Renal cortex interstitium (tissue), 15 donors: ENCODE results near the gene EI24. TPM values are rescaled to one million over a fixed set of nuclear protein-coding genes. Genes with fewer than 3 reads are reported as not detected.
"Not testable (repeated sequence)": the region's sequence is repeated elsewhere in the genome, so short reads cannot be mapped to it uniquely, and the experiment has no call there.

Experiments
- DNase-seq, 11 donors: peaks; one replicate each; pipeline ENCODE4 v3.0.0-alpha.2; 2013; ENCODE audit warnings: low read depth in 9 of 11, low spot score in 4 of 11; ENCODE audit errors: extremely low read depth in 1 of 11
- long read RNA-seq, 16 experiments: transcript quantifications; one replicate each; lab custom pipeline, GENCODE V29; 2026
- polyA plus RNA-seq, 3 donors: library from polyadenylated mRNA; unstranded; fragments of 120-200 nt; gene quantifications; one replicate each; pipeline ENCODE4 v1.2.1, GENCODE V29; 2013; ENCODE audit not compliant: insufficient read length in 3 of 3

Gene EI24
- polyA plus RNA-seq, result 100 to 1,000 TPM; 117 to 120 (median 120) TPM
- long read RNA-seq, donor 1, transcript EI24-201 (11 exons, 2,455 nt), result major isoform, 15 of 16 reads
- long read RNA-seq, donor 1, partial matches to known transcripts, result 0 of 16 reads
- long read RNA-seq, donor 1, other reads (novel, unspliced or antisense), result 0 of 16 reads
- long read RNA-seq, donor 2, transcript EI24-201 (11 exons, 2,455 nt), result major isoform, 13 of 43 reads
- long read RNA-seq, donor 2, partial matches to known transcripts, result 30 of 43 reads
- long read RNA-seq, donor 2, other reads (novel, unspliced or antisense), result 0 of 43 reads
- long read RNA-seq, donor 3, transcript EI24-201 (11 exons, 2,455 nt), result major isoform, 43 of 72 reads
- long read RNA-seq, donor 3, partial matches to known transcripts, result 29 of 72 reads
- long read RNA-seq, donor 3, other reads (novel, unspliced or antisense), result 0 of 72 reads
- long read RNA-seq, donor 4, transcript EI24-201 (11 exons, 2,455 nt), result major isoform, 28 of 34 reads
- long read RNA-seq, donor 4, partial matches to known transcripts, result 5 of 34 reads
- long read RNA-seq, donor 4, other reads (novel, unspliced or antisense), result 0 of 34 reads
- long read RNA-seq, donor 5, result 0 reads
- long read RNA-seq, donor 6, transcript EI24-201 (11 exons, 2,455 nt), result major isoform, 12 of 56 reads
- long read RNA-seq, donor 6, partial matches to known transcripts, result 43 of 56 reads
- long read RNA-seq, donor 6, other reads (novel, unspliced or antisense), result 0 of 56 reads
- long read RNA-seq, donor 7, transcript EI24-201 (11 exons, 2,455 nt), result major isoform, 22 of 22 reads
- long read RNA-seq, donor 7, partial matches to known transcripts, result 0 of 22 reads
- long read RNA-seq, donor 7, other reads (novel, unspliced or antisense), result 0 of 22 reads
- long read RNA-seq, donor 8, transcript EI24-201 (11 exons, 2,455 nt), result major isoform, 39 of 53 reads
- long read RNA-seq, donor 8, partial matches to known transcripts, result 9 of 53 reads
- long read RNA-seq, donor 8, other reads (novel, unspliced or antisense), result 0 of 53 reads
- long read RNA-seq, donor 9, transcript EI24-201 (11 exons, 2,455 nt), result major isoform, 29 of 70 reads
- long read RNA-seq, donor 9, partial matches to known transcripts, result 38 of 70 reads
- long read RNA-seq, donor 9, other reads (novel, unspliced or antisense), result 0 of 70 reads
- long read RNA-seq, donor 10, transcript EI24-201 (11 exons, 2,455 nt), result major isoform, 25 of 52 reads
- long read RNA-seq, donor 10, partial matches to known transcripts, result 24 of 52 reads
- long read RNA-seq, donor 10, other reads (novel, unspliced or antisense), result 0 of 52 reads
- long read RNA-seq, donor 11, transcript EI24-201 (11 exons, 2,455 nt), result major isoform, 27 of 40 reads
- long read RNA-seq, donor 11, partial matches to known transcripts, result 12 of 40 reads
- long read RNA-seq, donor 11, other reads (novel, unspliced or antisense), result 0 of 40 reads
- long read RNA-seq, donor 12, transcript EI24-201 (11 exons, 2,455 nt), result major isoform, 12 of 12 reads
- long read RNA-seq, donor 12, partial matches to known transcripts, result 0 of 12 reads
- long read RNA-seq, donor 12, other reads (novel, unspliced or antisense), result 0 of 12 reads
- long read RNA-seq, donor 13, result 0 reads
- long read RNA-seq, donor 14, transcript EI24-201 (11 exons, 2,455 nt), result major isoform, 23 of 64 reads
- long read RNA-seq, donor 14, partial matches to known transcripts, result 40 of 64 reads
- long read RNA-seq, donor 14, other reads (novel, unspliced or antisense), result 0 of 64 reads
- long read RNA-seq, donor 15, transcript EI24-201 (11 exons, 2,455 nt), result major isoform, 12 of 12 reads
- long read RNA-seq, donor 15, partial matches to known transcripts, result 0 of 12 reads
- long read RNA-seq, donor 15, other reads (novel, unspliced or antisense), result 0 of 12 reads
- long read RNA-seq, donor 16, transcript EI24-201 (11 exons, 2,455 nt), result major isoform, 83 of 128 reads
- long read RNA-seq, donor 16, partial matches to known transcripts, result 44 of 128 reads
- long read RNA-seq, donor 16, other reads (novel, unspliced or antisense), result 0 of 128 reads

- peak; percentile 74 to 88 (median 84) for DNase-seq
Measured at GRCh38 chr11:125568970-125569914, at the start of gene EI24. TSS of gene EI24 (plus strand) at chr11:125569477. CDS start at chr11:125572528, 3,051 bp downstream.

GRCh38 chr11:125519860-125520834 is 49.1 kb upstream of the EI24 start:
- no peak for DNase-seq

GRCh38 chr11:125525303-125525702 is 44.0 kb upstream of the EI24 start:
- DNase-seq, result no peak

- DNase-seq, result no peak
Measured at GRCh38 chr11:125532668-125533067, 36.6 kb upstream of the EI24 start.

GRCh38 chr11:125535585-125535984 is 33.7 kb upstream of the EI24 start:
- DNase-seq, result no peak

- not testable (repeated sequence) for DNase-seq
Measured at GRCh38 chr11:125536834-125537233, 32.4 kb upstream of the EI24 start.

GRCh38 chr11:125542709-125543108 is 26.6 kb upstream of the EI24 start:
- no peak for DNase-seq

- no peak for DNase-seq
Measured at GRCh38 chr11:125550780-125551179, 18.5 kb upstream of the EI24 start.

GRCh38 chr11:125551835-125552342 is 17.4 kb upstream of the EI24 start:
- no peak for DNase-seq

GRCh38 chr11:125552927-125553326 is 16.4 kb upstream of the EI24 start:
- DNase-seq, result no peak

GRCh38 chr11:125553357-125553756 is 15.9 kb upstream of the EI24 start:
- DNase-seq, result no peak

GRCh38 chr11:125554038-125554437 is 15.2 kb upstream of the EI24 start:
- no peak for DNase-seq

- DNase-seq, result no peak
Measured at GRCh38 chr11:125559888-125560287, 9.4 kb upstream of the EI24 start.

- no peak for DNase-seq
Measured at GRCh38 chr11:125561924-125562323, 7.4 kb upstream of the EI24 start.

- DNase-seq, result no peak
Measured at GRCh38 chr11:125562430-125562829, 6.8 kb upstream of the EI24 start.
